Panc1 (cell line): Measurements from ENCODE around the gene ARPP21. TPM values are rescaled to one million over a fixed set of nuclear protein-coding genes. Genes with fewer than 3 reads are reported as not detected.

ENCODE experiments used
- ATAC-seq: fragments of 200-7000 bp; cut with Tn5 transposase; 2 replicates; pipeline ENCODE4 v1.9.1; 2020; ENCODE audit warnings: mild to moderate bottlenecking, moderate library complexity
- BruUV-seq: library from RNA; stranded (reverse); fragments of 400-500 nt; replicated peaks from 2 replicates; lab custom pipeline; 2021; lab: Mats Ljungman, UMichigan
- CTCF ChIA-PET: fragments of 300-600 bp; sonication (Branson Sonifier 250); formaldehyde crosslinking; loops from one replicate; lab custom pipeline; 2022; ENCODE audit warnings: antibody characterized with exemption; lab: Charles Lee
- POLR2A ChIA-PET: fragments of 300-600 bp; sonication (Branson Sonifier 250); formaldehyde crosslinking; loops from one replicate; lab custom pipeline; 2022; ENCODE audit warnings: antibody characterized with exemption; lab: Charles Lee
- DNase-seq: peaks from one replicate; pipeline ENCODE4 v3.0.0-alpha.2; 2010; ENCODE audit warnings: low read depth, low spot score
- H3K27ac ChIP-seq: 2 replicates; pipeline ENCODE4 v1.5.1; 2011; ENCODE audit warnings: mild to moderate bottlenecking, low read length, inconsistent platforms
- H3K27me3 ChIP-seq: fragments of 200-500 bp; sonication (Bioruptor generic); 2 replicates; pipeline ENCODE4 v1.6.0; 2014; ENCODE audit warnings: low read length, inconsistent platforms; ENCODE audit not compliant: control insufficient read depth, insufficient read depth
- H3K36me3 ChIP-seq: fragments of 200-500 bp; sonication (Bioruptor generic); 2 replicates; pipeline ENCODE4 v1.5.1; 2014; ENCODE audit warnings: inconsistent platforms, mild to moderate bottlenecking, low read length, moderate library complexity; ENCODE audit not compliant: control insufficient read depth, insufficient read depth
- H3K4me1 ChIP-seq: 2 replicates; pipeline ENCODE4 v1.5.1; 2011; ENCODE audit warnings: inconsistent platforms, mild to moderate bottlenecking, low read length, moderate library complexity; ENCODE audit not compliant: control insufficient read depth, insufficient read depth
- H3K4me3 ChIP-seq, 2 experiments: 2 replicates each; pipeline ENCODE4 v1.5.1; 2011 to 2012; ENCODE audit warnings: low read depth in 2 of 2, low read length in 2 of 2, mild to moderate bottlenecking in 2 of 2, inconsistent platforms in 1 of 2, moderate library complexity in 1 of 2
- H3K9me3 ChIP-seq: fragments of 200-500 bp; sonication (Bioruptor generic); 2 replicates; pipeline ENCODE4 v1.5.1; 2014; ENCODE audit warnings: low read depth, mild to moderate bottlenecking, inconsistent platforms, low read length, moderate library complexity; ENCODE audit not compliant: control insufficient read depth, insufficient read depth
- POLR2AphosphoS5 ChIP-seq: IDR thresholded peaks from 2 replicates; pipeline ENCODE4 v1.6.1; 2012; ENCODE audit warnings: mild to moderate bottlenecking, low read depth, low read length, moderate library complexity
- SIN3A ChIP-seq: IDR thresholded peaks from 2 replicates; pipeline ENCODE4 v1.6.1; 2012; ENCODE audit warnings: low read depth, mild to moderate bottlenecking, low read length, moderate library complexity, borderline replicate concordance; ENCODE audit not compliant: insufficient read depth
- TCF7L2 ChIP-seq: IDR thresholded peaks from 2 replicates; pipeline ENCODE4 v1.6.1; 2011; ENCODE audit warnings: mild to moderate bottlenecking, low read depth, low read length, inconsistent platforms
- in situ Hi-C: cut with HindIII; loops from 2 replicates; pipeline ENCODE4 v1.10.0; 2016; ENCODE audit warnings: low sequenced_read_pairs, low pct_unique_long_range_greater_than_20kb
- intact Hi-C: fragments of 100-400 bp; cut with micrococcal nuclease; formaldehyde crosslinking; loops from one replicate; pipeline ENCODE4 v1.10.0; 2022; ENCODE audit not compliant: unreplicated experiment
- total RNA-seq: library from RNA; stranded (reverse); gene quantifications from one replicate; pipeline ENCODE4 v1.2.1, GENCODE V29; 2021; ENCODE audit not compliant: unreplicated experiment
- TF ChIP-seq, protein P1 (sequence below): fragments of 450-650 bp; IDR thresholded peaks from 2 replicates; pipeline ENCODE4 v1.5.1; 2017; ENCODE audit warnings: mild to moderate bottlenecking
- TF ChIP-seq, protein P2 (sequence below), 2 experiments: IDR thresholded peaks; 2 replicates each; pipeline ENCODE4 v1.6.1; 2011 to 2012; ENCODE audit warnings: low read depth in 2 of 2, control low read depth in 1 of 2, low read length in 1 of 2, mild to moderate bottlenecking in 1 of 2, moderate library complexity in 1 of 2; ENCODE audit not compliant: insufficient read depth in 1 of 2

ARPP21 gene
- total RNA-seq, 1 experiment from 2014 or later = not detected

DNA sequence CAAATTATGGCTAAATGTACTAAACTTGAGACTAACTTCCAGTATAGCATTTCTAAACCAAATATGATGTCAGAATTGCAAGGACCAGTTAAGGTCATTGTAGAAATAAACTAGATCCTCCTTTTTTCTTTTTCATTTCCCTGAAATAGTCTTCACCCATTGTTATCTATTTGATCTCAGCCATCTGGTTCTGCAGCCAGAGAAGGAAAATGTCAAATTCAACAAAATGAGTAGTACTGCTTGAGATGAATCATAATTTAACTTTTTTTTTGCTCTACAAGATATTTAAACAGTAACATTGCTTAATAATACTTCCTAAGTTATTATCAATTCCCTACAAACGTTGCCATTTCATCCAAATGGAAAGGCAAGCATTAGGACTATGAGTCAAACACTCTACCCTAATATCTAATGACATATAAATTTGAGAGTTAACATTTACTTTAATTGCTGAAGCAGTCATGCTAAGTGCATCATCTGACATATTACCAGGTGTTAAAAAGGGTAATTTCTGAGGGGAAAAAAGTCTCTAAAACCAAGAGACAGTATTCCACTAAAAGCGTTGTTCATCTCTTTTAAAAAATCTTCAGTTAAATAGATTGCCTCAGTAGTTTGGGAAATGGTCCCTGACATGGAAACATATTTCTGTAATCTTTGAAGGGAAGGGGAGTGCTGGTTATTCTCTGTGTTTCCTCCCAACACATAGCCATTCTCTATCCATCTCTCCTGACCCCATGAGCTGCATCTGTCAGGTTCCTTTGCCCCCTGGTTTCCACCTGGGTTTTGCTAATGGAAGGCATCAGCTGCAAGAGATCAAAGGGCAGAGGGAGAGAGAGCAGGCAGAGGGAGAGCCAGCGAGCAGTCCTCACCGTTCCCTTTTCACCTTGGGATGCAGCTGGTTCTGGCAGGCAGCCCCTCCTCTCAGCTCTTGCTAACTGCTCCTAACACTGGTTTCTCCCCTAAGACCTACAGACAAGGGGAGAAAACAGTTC is 138.5 kb downstream of the ARPP21 start:
- Histone ChIP-seq H3K9me3 (no peaks in the 10 kb centered on the region), H3K27ac (no peak overlapping the region), H3K4me1 (no peaks in the 10 kb centered on the region), H3K36me3 (no peaks in the 10 kb centered on the region), H3K4me3 (no peak overlapping the region), H3K27me3 (no peaks in the 10 kb centered on the region)
- ATAC-seq = no peak
- POLR2A ChIA-PET = no interaction called here
- intact Hi-C loops (no loop called here), in situ Hi-C loops (no loop called here)
- DNase-seq = no peak
- TF ChIP-seq POLR2AphosphoS5 = no peak
- no peak for TF ChIP-seq SIN3A
- TF ChIP-seq, protein P1, sequence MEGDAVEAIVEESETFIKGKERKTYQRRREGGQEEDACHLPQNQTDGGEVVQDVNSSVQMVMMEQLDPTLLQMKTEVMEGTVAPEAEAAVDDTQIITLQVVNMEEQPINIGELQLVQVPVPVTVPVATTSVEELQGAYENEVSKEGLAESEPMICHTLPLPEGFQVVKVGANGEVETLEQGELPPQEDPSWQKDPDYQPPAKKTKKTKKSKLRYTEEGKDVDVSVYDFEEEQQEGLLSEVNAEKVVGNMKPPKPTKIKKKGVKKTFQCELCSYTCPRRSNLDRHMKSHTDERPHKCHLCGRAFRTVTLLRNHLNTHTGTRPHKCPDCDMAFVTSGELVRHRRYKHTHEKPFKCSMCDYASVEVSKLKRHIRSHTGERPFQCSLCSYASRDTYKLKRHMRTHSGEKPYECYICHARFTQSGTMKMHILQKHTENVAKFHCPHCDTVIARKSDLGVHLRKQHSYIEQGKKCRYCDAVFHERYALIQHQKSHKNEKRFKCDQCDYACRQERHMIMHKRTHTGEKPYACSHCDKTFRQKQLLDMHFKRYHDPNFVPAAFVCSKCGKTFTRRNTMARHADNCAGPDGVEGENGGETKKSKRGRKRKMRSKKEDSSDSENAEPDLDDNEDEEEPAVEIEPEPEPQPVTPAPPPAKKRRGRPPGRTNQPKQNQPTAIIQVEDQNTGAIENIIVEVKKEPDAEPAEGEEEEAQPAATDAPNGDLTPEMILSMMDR = no peak
- no peak for TF ChIP-seq TCF7L2
- TF ChIP-seq, protein P2, sequence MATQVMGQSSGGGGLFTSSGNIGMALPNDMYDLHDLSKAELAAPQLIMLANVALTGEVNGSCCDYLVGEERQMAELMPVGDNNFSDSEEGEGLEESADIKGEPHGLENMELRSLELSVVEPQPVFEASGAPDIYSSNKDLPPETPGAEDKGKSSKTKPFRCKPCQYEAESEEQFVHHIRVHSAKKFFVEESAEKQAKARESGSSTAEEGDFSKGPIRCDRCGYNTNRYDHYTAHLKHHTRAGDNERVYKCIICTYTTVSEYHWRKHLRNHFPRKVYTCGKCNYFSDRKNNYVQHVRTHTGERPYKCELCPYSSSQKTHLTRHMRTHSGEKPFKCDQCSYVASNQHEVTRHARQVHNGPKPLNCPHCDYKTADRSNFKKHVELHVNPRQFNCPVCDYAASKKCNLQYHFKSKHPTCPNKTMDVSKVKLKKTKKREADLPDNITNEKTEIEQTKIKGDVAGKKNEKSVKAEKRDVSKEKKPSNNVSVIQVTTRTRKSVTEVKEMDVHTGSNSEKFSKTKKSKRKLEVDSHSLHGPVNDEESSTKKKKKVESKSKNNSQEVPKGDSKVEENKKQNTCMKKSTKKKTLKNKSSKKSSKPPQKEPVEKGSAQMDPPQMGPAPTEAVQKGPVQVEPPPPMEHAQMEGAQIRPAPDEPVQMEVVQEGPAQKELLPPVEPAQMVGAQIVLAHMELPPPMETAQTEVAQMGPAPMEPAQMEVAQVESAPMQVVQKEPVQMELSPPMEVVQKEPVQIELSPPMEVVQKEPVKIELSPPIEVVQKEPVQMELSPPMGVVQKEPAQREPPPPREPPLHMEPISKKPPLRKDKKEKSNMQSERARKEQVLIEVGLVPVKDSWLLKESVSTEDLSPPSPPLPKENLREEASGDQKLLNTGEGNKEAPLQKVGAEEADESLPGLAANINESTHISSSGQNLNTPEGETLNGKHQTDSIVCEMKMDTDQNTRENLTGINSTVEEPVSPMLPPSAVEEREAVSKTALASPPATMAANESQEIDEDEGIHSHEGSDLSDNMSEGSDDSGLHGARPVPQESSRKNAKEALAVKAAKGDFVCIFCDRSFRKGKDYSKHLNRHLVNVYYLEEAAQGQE (IDR thresholded peaks at IDR 0.05; ENCODE audit: insufficient read depth in 1 of 2, low read depth in 2 of 2, low read length in 1 of 2) = no peak
- BruUV-seq = no TSS peak
- CTCF ChIA-PET = no interaction called here

DNA sequence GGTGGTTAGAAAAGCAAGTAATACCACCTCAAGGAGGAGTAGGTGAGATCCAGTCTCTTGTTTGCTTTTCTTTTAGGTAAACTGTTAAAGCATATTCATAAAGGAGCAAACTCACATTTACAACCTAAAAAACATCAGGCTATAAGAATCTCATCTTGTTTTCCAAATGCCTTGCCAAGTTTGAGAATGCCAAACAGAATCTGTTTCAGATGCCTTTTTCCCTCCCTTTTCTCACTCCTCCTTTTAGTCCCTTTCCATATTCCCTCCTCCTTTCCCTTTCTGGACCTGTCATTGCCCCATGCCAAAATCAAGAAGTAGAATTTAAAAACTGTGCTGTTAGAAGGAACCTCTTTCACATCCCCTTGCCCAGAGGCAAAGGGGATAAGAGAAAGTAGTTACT is 140.3 kb downstream of the ARPP21 start:
- Histone ChIP-seq H3K27me3 (no peaks in the 10 kb centered on the region), H3K4me3 (no peak overlapping the region), H3K4me1 (no peaks in the 10 kb centered on the region), H3K27ac (no peak overlapping the region), H3K9me3 (no peaks in the 10 kb centered on the region), H3K36me3 (no peaks in the 10 kb centered on the region)
- TF ChIP-seq, protein P1 = no peak
- TF ChIP-seq TCF7L2 = no peak
- TF ChIP-seq, protein P2 (IDR thresholded peaks at IDR 0.05; ENCODE audit: insufficient read depth in 1 of 2, low read depth in 2 of 2, low read length in 1 of 2) = no peak
- TF ChIP-seq POLR2AphosphoS5 = no peak
- no peak for TF ChIP-seq SIN3A
- ChIA-PET POLR2A (no interaction called here), CTCF (no interaction called here)
- DNase-seq (no peak), ATAC-seq (no peak)
- in situ Hi-C loops = no loop called here
- intact Hi-C loops = no loop called here
- BruUV-seq = no TSS peak
